Transverse colon (tissue), 4 donors: Measurements from ENCODE around the gene SERHL2. TPM values are rescaled to one million over a fixed set of nuclear protein-coding genes. Genes with fewer than 3 reads are reported as not detected.
"Not testable (repeated sequence)": the region's sequence is repeated elsewhere in the genome, so short reads cannot be mapped to it uniquely, and the experiment has no call there.

Source experiments
- DNase-seq: peaks from one replicate; pipeline ENCODE4 v3.0.0-alpha.2; 2019
- H3K27ac ChIP-seq, 4 donors: fragments of 200-600 bp; sonication (generic); 2 replicates each; pipeline ENCODE4 v1.5.1; 2016 to 2018; ENCODE audit warnings: inconsistent platforms in 4 of 4
- H3K27me3 ChIP-seq: fragments of 200-600 bp; sonication (generic); 2 replicates; pipeline ENCODE4 v1.5.1; 2017; ENCODE audit warnings: inconsistent platforms
- H3K36me3 ChIP-seq, 4 donors: fragments of 200-600 bp; sonication (generic); 2 replicates each; pipeline ENCODE4 v1.5.1; 2017 to 2019; ENCODE audit warnings: inconsistent platforms in 4 of 4
- H3K4me1 ChIP-seq, 4 donors: fragments of 200-600 bp; sonication (generic); 2 replicates each; pipeline ENCODE4 v1.5.1; 2017 to 2020; ENCODE audit warnings: inconsistent platforms in 4 of 4
- H3K4me3 ChIP-seq, 4 donors: fragments of 200-600 bp; sonication (generic); 1 replicate in 1 of 4; 2 replicates in 3 of 4; pipeline versions ENCODE4 v1.5.1 to v1.6.1; 2017 to 2019; ENCODE audit warnings: inconsistent platforms in 4 of 4
- H3K9me3 ChIP-seq, 2 donors: fragments of 200-600 bp; sonication (generic); 2 replicates each; pipeline ENCODE4 v1.5.1; 2017 to 2019; ENCODE audit warnings: inconsistent platforms in 2 of 2
- CTCF ChIP-seq, 5 experiments: fragments of 200-600 bp in 3 of 5; fragments of 450-650 bp in 2 of 5; sonication (generic) in 3 of 5; IDR thresholded peaks; 1 replicate in 2 of 5; 2 replicates in 3 of 5; pipeline ENCODE4 v1.5.1; 2016 to 2017; ENCODE audit warnings: antibody characterized with exemption in 5 of 5, inconsistent platforms in 3 of 5, mild to moderate bottlenecking in 2 of 5, moderate library complexity in 1 of 5
- EP300 ChIP-seq: sonication (generic); formaldehyde crosslinking; IDR thresholded peaks from one replicate; pipeline ENCODE4 v1.6.1; 2017; ENCODE audit warnings: antibody characterized with exemption, low read depth
- POLR2A ChIP-seq: fragments of 450-650 bp; IDR thresholded peaks from one replicate; pipeline ENCODE4 v1.6.1; 2016; ENCODE audit warnings: antibody characterized with exemption, mild to moderate bottlenecking, moderate library complexity
- POLR2AphosphoS5 ChIP-seq, 3 donors: sonication (generic); formaldehyde crosslinking; IDR thresholded peaks; one replicate each; pipeline ENCODE4 v1.6.1; 2016; ENCODE audit warnings: antibody characterized with exemption in 3 of 3
- WGBS, 2 donors: methylation state at CpG; one replicate each; pipeline ENCODE4 v1.1.5; 2018; ENCODE audit warnings: low coverage in 1 of 2; 5-methylcytosine and 5-hydroxymethylcytosine counted together
- in situ Hi-C, 4 donors: fragments of 200-750 bp; cut with MboI; loops; one replicate each; pipeline versions ENCODE4 v1.15.0 to v1.15.1; 2017; ENCODE audit warnings: low sequenced_read_pairs in 3 of 4, low pct_ligation_motif_present in 1 of 4, low pct_unique_long_range_greater_than_20kb in 1 of 4
- intact Hi-C: fragments of 100-400 bp; cut with DNase I; formaldehyde crosslinking; loops from one replicate; pipeline ENCODE4 v1.15.1; 2023; ENCODE audit warnings: low total_unique reads
- total RNA-seq, 4 donors: library from RNA; depleted of rRNA; stranded (reverse); fragments of >200 nt; gene quantifications; one replicate each; pipeline ENCODE4 v1.1.0, GENCODE V29; 2016

SERHL2 gene
- total RNA-seq, 4 donors from 2014 or later = 0.95 to 2.0 TPM; not detected in 2

- H3K9me3 ChIP-seq = no peaks in the 10 kb centered on the region
- DNase-seq = no peak
- peaks cover 0 to 10% (median 8%) of the 10 kb centered on the region in 4 donors for H3K4me1 ChIP-seq
- no peaks in the 10 kb centered on the region for H3K27me3 ChIP-seq
- no peak overlapping the region for H3K4me3 ChIP-seq
- no peak for TF ChIP-seq CTCF (IDR thresholded peaks at IDR 0.05)
- TF ChIP-seq EP300 = no peak
- no peak for TF ChIP-seq POLR2AphosphoS5 (IDR thresholded peaks at IDR 0.05)
- TF ChIP-seq POLR2A = no peak
- H3K27ac ChIP-seq = peak overlapping the region in 2 of 4 donors; percentile 45 to 49
- intact Hi-C loops (no loop called here), in situ Hi-C loops (no loop called here)
- WGBS, 2 donors = 90 to 94% methylated on average over 8 of the region's 8 CpGs
- H3K36me3 ChIP-seq = no peaks in the 10 kb centered on the region
These were observed 20.1 kb upstream of the SERHL2 start for GRCh38 chr22:42533638-42533977.

- H3K36me3 ChIP-seq, DNase-seq, intact Hi-C loops, H3K4me3 ChIP-seq, in situ Hi-C loops, H3K9me3 ChIP-seq, H3K27ac ChIP-seq, H3K27me3 ChIP-seq: not testable (repeated sequence)
- H3K4me1 ChIP-seq = peaks cover 0 to 13% (median 11%) of the 10 kb centered on the region in 4 donors
- WGBS, 2 donors = 100% methylated on average over 3 of the region's 14 CpGs; no CpG with 5 or more reads in 1 of the 2 donors
These were observed 18.5 kb upstream of the SERHL2 start for GRCh38 chr22:42535082-42535731.

GRCh38 chr22:42536166-42536565 is 17.6 kb upstream of the SERHL2 start:
- intact Hi-C loops = no loop called here
- Histone ChIP-seq H3K9me3 (no peaks in the 10 kb centered on the region), H3K27ac (peak overlapping the region in 1 of 4 donors; percentile 73), H3K4me3 (no peak overlapping the region), H3K36me3 (no peaks in the 10 kb centered on the region), H3K27me3 (no peaks in the 10 kb centered on the region), H3K4me1 (peaks cover 0 to 13% (median 11%) of the 10 kb centered on the region in 4 donors)
- whole genome bisulfite sequencing, 2 donors = 65 to 77% methylated on average over 7 of the region's 7 CpGs
- in situ Hi-C loops = no loop called here
- no peak for DNase-seq
- TF ChIP-seq POLR2AphosphoS5 (IDR thresholded peaks at IDR 0.05) (no peak), POLR2A (no peak), CTCF (IDR thresholded peaks at IDR 0.05) (no peak), EP300 (no peak)

GRCh38 chr22:42536634-42537033 is 17.1 kb upstream of the SERHL2 start:
- 87 to 90% methylated on average over 16 to 18 of the region's 18 CpGs for WGBS, 2 donors

GRCh38 chr22:42537199-42537831 is 16.4 kb upstream of the SERHL2 start:
- 51 to 59% methylated on average over 9 of the region's 14 CpGs for WGBS, 2 donors
- in situ Hi-C loops, DNase-seq, H3K4me3 ChIP-seq, intact Hi-C loops, H3K27me3 ChIP-seq, H3K36me3 ChIP-seq, H3K9me3 ChIP-seq: not testable (repeated sequence)
- Histone ChIP-seq H3K27ac (peak overlapping the region; percentile 36 to 73 (median 70)), H3K4me1 (peaks cover 0 to 13% (median 11%) of the 10 kb centered on the region in 4 donors)

More at GRCh38 chr22:42536634-42537033, 17.1 kb upstream of the SERHL2 start:
- intact Hi-C loops, in situ Hi-C loops, DNase-seq, H3K9me3 ChIP-seq, H3K4me3 ChIP-seq, H3K27me3 ChIP-seq, H3K36me3 ChIP-seq: not testable (repeated sequence)
- Histone ChIP-seq H3K27ac (peak overlapping the region; percentile 36 to 73 (median 70)), H3K4me1 (peaks cover 0 to 13% (median 11%) of the 10 kb centered on the region in 4 donors)
